Stimulated activated CD8-positive, alpha-beta memory T cell treated with anti-CD3 and anti-CD28 coated beads, Interleukin-15, amount 100 ng/mL, for 1 hour (primary cell): ENCODE measurements around the gene KRT82.
"Not testable (repeated sequence)": the region's sequence is repeated elsewhere in the genome, so short reads cannot be mapped to it uniquely, and the experiment has no call there.

Experiments
- DNase-seq: peaks from one replicate; pipeline ENCODE4 v3.0.0-alpha.2; 2020; ENCODE audit warnings: low read depth

Gene KRT82

GRCh38 chr12:52410589-52411248 lies 4.6 kb upstream of the KRT82 start:
- DNase-seq: not testable (repeated sequence)

- no peak for DNase-seq
These were observed 1.8 kb upstream of the KRT82 start for GRCh38 chr12:52407918-52408317.

- no peak for DNase-seq
These were observed 1.2 kb downstream of the KRT82 start for GRCh38 chr12:52404951-52405350.

- DNase-seq: no peak
These were observed 2.6 kb downstream of the KRT82 start for GRCh38 chr12:52403561-52403960.

GRCh38 chr12:52402873-52403540 lies 3.1 kb downstream of the KRT82 start:
- DNase-seq: no peak

- no peak for DNase-seq
These were observed 3.8 kb downstream of the KRT82 start for GRCh38 chr12:52402377-52402776.

- no peak for DNase-seq
These were observed 4.2 kb downstream of the KRT82 start for GRCh38 chr12:52401926-52402325.

- no peak for DNase-seq
These were observed 4.6 kb downstream of the KRT82 start for GRCh38 chr12:52401526-52401925.

- DNase-seq: no peak
These were observed 5.2 kb downstream of the KRT82 start for GRCh38 chr12:52400906-52401305.

GRCh38 chr12:52399756-52400155 lies 6.4 kb downstream of the KRT82 start:
- DNase-seq: no peak

- no peak for DNase-seq
These were observed 8.0 kb downstream of the KRT82 start for GRCh38 chr12:52398176-52398575.

- no peak for DNase-seq
These were observed 9.5 kb downstream of the KRT82 start for GRCh38 chr12:52396656-52397055.

- no peak for DNase-seq
These were observed 10.2 kb downstream of the KRT82 start for GRCh38 chr12:52395761-52396434.

- no peak for DNase-seq
These were observed 11.2 kb downstream of the KRT82 start for GRCh38 chr12:52394836-52395405.

- DNase-seq: no peak
These were observed 13.6 kb downstream of the KRT82 start for GRCh38 chr12:52392465-52393007.

GRCh38 chr12:52391618-52392002 lies 14.5 kb downstream of the KRT82 start:
- DNase-seq: no peak

GRCh38 chr12:52390739-52391617 lies 15.2 kb downstream of the KRT82 start:
- no peak for DNase-seq

GRCh38 chr12:52389313-52390207 lies 16.6 kb downstream of the KRT82 start:
- no peak for DNase-seq

GRCh38 chr12:52387859-52388258 lies 18.3 kb downstream of the KRT82 start:
- DNase-seq: no peak

GRCh38 chr12:52385226-52385702 lies 20.9 kb downstream of the KRT82 start, which contains the start of gene KRT84:
TSS of gene KRT84 (minus strand) at chr12:52385652. CDS start at chr12:52385585, 67 bp downstream.
- DNase-seq: no peak
